H9 (cell line): ENCODE results near the gene KRT77. TPM values are rescaled to one million over a fixed set of nuclear protein-coding genes. Genes with fewer than 3 reads are reported as not detected.

ENCODE experiments used
- DNase-seq: peaks from one replicate; pipeline ENCODE4 v3.0.0-alpha.2; 2017
- H2AFZ ChIP-seq: one replicate; pipeline ENCODE4 v1.6.1; 2013; ENCODE audit warnings: mild to moderate bottlenecking, low read length, control low read depth, moderate library complexity
- H2AK5ac ChIP-seq: 2 replicates; pipeline ENCODE4 v1.6.1; 2013; ENCODE audit warnings: low read length, control low read depth, mixed read lengths; ENCODE audit not compliant: insufficient read length
- H2BK120ac ChIP-seq: one replicate; pipeline ENCODE4 v1.6.1; 2013; ENCODE audit warnings: low read depth, mild to moderate bottlenecking, low read length, control low read depth, inconsistent platforms; ENCODE audit not compliant: poor library complexity, severe bottlenecking
- H2BK12ac ChIP-seq: 2 replicates; pipeline ENCODE4 v1.6.1; 2013; ENCODE audit warnings: low read length, control low read depth, mixed read lengths, low read depth; ENCODE audit not compliant: insufficient read length
- H2BK15ac ChIP-seq: 2 replicates; pipeline ENCODE4 v1.6.1; 2013; ENCODE audit warnings: low read depth, low read length, control low read depth
- H2BK20ac ChIP-seq: one replicate; pipeline ENCODE4 v1.6.1; 2013; ENCODE audit warnings: low read depth, mild to moderate bottlenecking, low read length, control low read depth, inconsistent platforms; ENCODE audit not compliant: poor library complexity, severe bottlenecking
- H2BK5ac ChIP-seq: 2 replicates; pipeline ENCODE4 v1.6.1; 2013; ENCODE audit warnings: low read length, control low read depth, mixed read lengths; ENCODE audit not compliant: insufficient read length
- H3K14ac ChIP-seq: 2 replicates; pipeline ENCODE4 v1.6.1; 2013; ENCODE audit warnings: low read length, control low read depth; ENCODE audit not compliant: insufficient read depth
- H3K18ac ChIP-seq: 2 replicates; pipeline ENCODE4 v1.6.1; 2013; ENCODE audit warnings: low read depth, mild to moderate bottlenecking, mixed read lengths, low read length, control low read depth; ENCODE audit not compliant: insufficient read length
- H3K23ac ChIP-seq: 2 replicates; pipeline ENCODE4 v1.6.1; 2013; ENCODE audit warnings: low read length, control low read depth, mixed read lengths, low read depth; ENCODE audit not compliant: insufficient read length
- H3K23me2 ChIP-seq: 2 replicates; pipeline ENCODE4 v1.6.1; 2013; ENCODE audit warnings: low read depth, mild to moderate bottlenecking, mixed read lengths, low read length, control low read depth; ENCODE audit not compliant: insufficient read length, poor library complexity, severe bottlenecking
- H3K27ac ChIP-seq: 2 replicates; pipeline ENCODE4 v1.5.1; 2013; ENCODE audit warnings: low read length, control low read depth, mixed read lengths, low read depth; ENCODE audit not compliant: insufficient read length
- H3K27me3 ChIP-seq: 2 replicates; pipeline ENCODE4 v1.6.1; 2013; ENCODE audit warnings: low read length, control low read depth, inconsistent platforms; ENCODE audit not compliant: insufficient read depth
- H3K4ac ChIP-seq: 2 replicates; pipeline ENCODE4 v1.6.1; 2013; ENCODE audit warnings: low read depth, mild to moderate bottlenecking, control low read depth, inconsistent platforms, low read length, moderate library complexity
- H3K4me1 ChIP-seq: 2 replicates; pipeline ENCODE4 v1.6.1; 2013; ENCODE audit warnings: low read length, control low read depth, inconsistent platforms; ENCODE audit not compliant: insufficient read depth
- H3K4me2 ChIP-seq: 2 replicates; pipeline ENCODE4 v1.6.1; 2013; ENCODE audit warnings: low read length, control low read depth, mixed read lengths; ENCODE audit not compliant: insufficient read length, insufficient read depth
- H3K56ac ChIP-seq: 2 replicates; pipeline ENCODE4 v1.6.1; 2013; ENCODE audit warnings: low read depth, mild to moderate bottlenecking, mixed read lengths, low read length, control low read depth; ENCODE audit not compliant: insufficient read length
- H3K79me1 ChIP-seq: 2 replicates; pipeline ENCODE4 v1.6.1; 2013; ENCODE audit warnings: low read depth, mild to moderate bottlenecking, moderate library complexity, low read length, control low read depth, inconsistent platforms; ENCODE audit not compliant: insufficient read depth, poor library complexity, severe bottlenecking
- H3K79me2 ChIP-seq: 2 replicates; pipeline ENCODE4 v1.6.1; 2013; ENCODE audit warnings: low read length, control low read depth, inconsistent platforms; ENCODE audit not compliant: insufficient read depth
- H3K9ac ChIP-seq: 2 replicates; pipeline ENCODE4 v1.6.1; 2013; ENCODE audit warnings: low read length, control low read depth, mixed read lengths; ENCODE audit not compliant: insufficient read length; ENCODE audit errors: extremely low read depth
- H3K9me3 ChIP-seq: one replicate; pipeline ENCODE4 v1.6.1; 2013; ENCODE audit warnings: low read depth, low read length, inconsistent platforms; ENCODE audit not compliant: control insufficient read depth
- H3T11ph ChIP-seq: one replicate; pipeline ENCODE4 v1.6.1; 2013; ENCODE audit warnings: mild to moderate bottlenecking, low read length, control low read depth, inconsistent platforms
- H4K20me1 ChIP-seq: one replicate; pipeline ENCODE4 v1.6.1; 2013; ENCODE audit not compliant: control insufficient read depth, insufficient read length, insufficient read depth
- H4K5ac ChIP-seq: 2 replicates; pipeline ENCODE4 v1.6.1; 2013; ENCODE audit warnings: low read depth, mild to moderate bottlenecking, mixed read lengths, low read length, control low read depth; ENCODE audit not compliant: insufficient read length
- H4K8ac ChIP-seq: replicated peaks from 2 replicates; pipeline ENCODE4 v1.6.1; 2013; ENCODE audit warnings: low read length, control low read depth, mixed read lengths, low read depth; ENCODE audit not compliant: insufficient read length
- H4K91ac ChIP-seq: 2 replicates; pipeline ENCODE4 v1.6.1; 2013; ENCODE audit warnings: low read depth, mild to moderate bottlenecking, moderate library complexity, mixed read lengths, low read length, control low read depth; ENCODE audit not compliant: insufficient read length
- H3K27ac Mint-ChIP-seq, 3 experiments: 2 replicates in 2 of 3; 3 replicates in 1 of 3; pipeline ENCODE4 v1.8.0; 2020 to 2021; ENCODE audit warnings: mixed read lengths in 3 of 3, mild to moderate bottlenecking in 1 of 3, moderate library complexity in 1 of 3
- H3K27me3 Mint-ChIP-seq: 2 replicates; pipeline ENCODE4 v1.8.0; 2021; ENCODE audit warnings: low read depth, mild to moderate bottlenecking, moderate library complexity, mixed read lengths
- H3K36me3 Mint-ChIP-seq, 3 experiments: 2 replicates in 2 of 3; 3 replicates in 1 of 3; pipeline ENCODE4 v1.8.0; 2020 to 2021; ENCODE audit warnings: low read depth in 3 of 3, mixed read lengths in 3 of 3; ENCODE audit not compliant: insufficient read depth in 1 of 3
- H3K4me1 Mint-ChIP-seq, 2 experiments: 2 replicates each; pipeline ENCODE4 v1.8.0; 2020; ENCODE audit warnings: mixed read lengths in 2 of 2
- H3K4me3 Mint-ChIP-seq, 2 experiments: 2 replicates in 1 of 2; 3 replicates in 1 of 2; pipeline ENCODE4 v1.8.0; 2020 to 2021; ENCODE audit warnings: mild to moderate bottlenecking in 2 of 2, mixed read lengths in 2 of 2, moderate library complexity in 1 of 2
- H3K9me3 Mint-ChIP-seq, 2 experiments: 2 replicates in 1 of 2; 3 replicates in 1 of 2; pipeline ENCODE4 v1.8.0; 2020; ENCODE audit warnings: mild to moderate bottlenecking in 2 of 2, mixed read lengths in 2 of 2, moderate library complexity in 1 of 2
- CTCF ChIP-seq: fragments of 200-600 bp; sonication (generic); conservative IDR thresholded peaks from 3 replicates; pipeline ENCODE4 v1.8.0; 2021; ENCODE audit warnings: antibody characterized with exemption, mild to moderate bottlenecking
- WGBS: extraction: QIAGEN DNeasy Blood & Tissue Kit; methylation state at CpG from one replicate; pipeline ENCODE4 v1.1.7; 2013; ENCODE audit warnings: missing lambda C conversion rate, low lambda C conversion rate, mixed read lengths; ENCODE audit not compliant: insufficient read length; ENCODE audit errors: extremely low coverage; 5-methylcytosine and 5-hydroxymethylcytosine counted together
- total RNA-seq: library from RNA; stranded (reverse); gene quantifications from 2 replicates; pipeline ENCODE4 v1.2.1, GENCODE V29; 2021

KRT77 gene
- total RNA-seq, 1 experiment from 2014 or later, result not detected

- Histone ChIP-seq H3K27ac (no peak overlapping the region), H3K18ac (no peak overlapping the region), H2BK20ac (no peak overlapping the region), H3K23me2 (no peaks in the 10 kb centered on the region), H3K56ac (no peak overlapping the region), H4K8ac (no peak overlapping the region), H3K4me2 (no peak overlapping the region), H3K27me3 (no peaks in the 10 kb centered on the region), H4K20me1 (no peaks in the 10 kb centered on the region), H4K91ac (no peak overlapping the region), H3K14ac (no peak overlapping the region), H3T11ph (no peak overlapping the region), H3K9ac (no peak overlapping the region), H3K4me1 (no peaks in the 10 kb centered on the region), H2AFZ (no peak overlapping the region), H3K79me1 (no peaks in the 10 kb centered on the region), H3K9me3 (no peaks in the 10 kb centered on the region), H3K23ac (no peak overlapping the region), H2AK5ac (no peak overlapping the region), H2BK12ac (no peak overlapping the region), H3K79me2 (no peaks in the 10 kb centered on the region), H2BK5ac (no peak overlapping the region), H2BK120ac (no peak overlapping the region), H3K4ac (no peak overlapping the region), H4K5ac (no peak overlapping the region), H2BK15ac (no peak overlapping the region)
- H3K36me3 Mint-ChIP-seq, result no peaks in the 10 kb centered on the region
- H3K9me3 Mint-ChIP-seq, result no peaks in the 10 kb centered on the region
- H3K4me3 Mint-ChIP-seq, result no peak overlapping the region
- TF ChIP-seq CTCF, result no peak
- WGBS, result no CpG with 5 or more reads among the region's 4 CpGs
- no peaks in the 10 kb centered on the region for H3K4me1 Mint-ChIP-seq
- peaks cover 14% of the 10 kb centered on the region for H3K27me3 Mint-ChIP-seq
- no peak for DNase-seq
- no peak overlapping the region for H3K27ac Mint-ChIP-seq
Observed at GRCh38 chr12:52674433-52674775, 28.9 kb downstream of the KRT77 start.
